Body of pancreas (tissue), 4 donors: Measurements from ENCODE around the gene ALDH1A2. TPM values are rescaled to one million over a fixed set of nuclear protein-coding genes. Genes with fewer than 3 reads are reported as not detected.
A peak's percentile ranks its signal among the peaks of the same experiment; 100 is the strongest.
"Not testable (repeated sequence)": the region's sequence is repeated elsewhere in the genome, so short reads cannot be mapped to it uniquely, and the experiment has no call there.

Source experiments
- ATAC-seq: fragments of 150-250 bp; one replicate; pipeline ENCODE4 v1.9.1; 2016
- DNase-seq, 4 donors: peaks; one replicate each; pipeline ENCODE4 v3.0.0-alpha.2; 2019
- H3K27ac ChIP-seq, 4 donors: fragments of 200-600 bp; sonication (generic); 1 replicate in 3 of 4; 2 replicates in 1 of 4; pipeline versions ENCODE4 v1.5.1 to v1.6.1; 2016 to 2019; ENCODE audit warnings: mild to moderate bottlenecking in 1 of 4, mixed read lengths in 1 of 4, moderate library complexity in 1 of 4
- H3K27me3 ChIP-seq, 2 donors: fragments of 200-600 bp; sonication (generic); one replicate each; pipeline ENCODE4 v1.6.0; 2016; ENCODE audit warnings: mild to moderate bottlenecking in 1 of 2
- H3K36me3 ChIP-seq, 2 donors: fragments of 200-600 bp; sonication (generic); replicated peaks in 1 of 2; 2 replicates each; pipeline ENCODE4 v1.5.1; 2016; ENCODE audit warnings: low read depth in 2 of 2; ENCODE audit not compliant: insufficient read depth in 1 of 2
- H3K4me1 ChIP-seq: fragments of 200-600 bp; sonication (generic); one replicate; pipeline ENCODE4 v1.6.0; 2016
- H3K4me3 ChIP-seq, 2 donors: fragments of 200-600 bp; sonication (generic); 1 replicate in 1 of 2; 2 replicates in 1 of 2; pipeline ENCODE4 v1.5.1; 2016 to 2019
- H3K9me3 ChIP-seq, 3 donors: fragments of 200-600 bp; sonication (generic); 1 replicate in 2 of 3; 2 replicates in 1 of 3; pipeline ENCODE4 v1.5.1; 2016
- CTCF ChIP-seq, 7 experiments: fragments of 450-650 bp in 4 of 7; fragments of 200-600 bp in 3 of 7; sonication (generic) in 3 of 7; IDR thresholded peaks; one replicate each; pipeline ENCODE4 v1.5.1; 2016 to 2019; ENCODE audit warnings: antibody characterized with exemption in 7 of 7
- POLR2A ChIP-seq, 3 donors: fragments of 450-650 bp; IDR thresholded peaks; one replicate each; pipeline ENCODE4 v1.6.1; 2016; ENCODE audit warnings: antibody characterized with exemption in 3 of 3, mild to moderate bottlenecking in 2 of 3
- WGBS, 2 donors: methylation state at CpG; one replicate each; pipeline ENCODE4 v1.1.5; 2017; 5-methylcytosine and 5-hydroxymethylcytosine counted together
- intact Hi-C: fragments of 100-400 bp; cut with DNase I; formaldehyde crosslinking; loops from one replicate; pipeline ENCODE4 v1.15.1; 2023
- total RNA-seq, 2 donors: library from RNA; depleted of rRNA; stranded (reverse); fragments of >200 nt; gene quantifications; one replicate each; pipeline ENCODE4 v1.1.0, GENCODE V29; 2016

ALDH1A2 gene
- total RNA-seq, 2 donors from 2014 or later, result 1.6 to 2.1 TPM

GRCh38 chr15:58081456-58081855, 15.9 kb upstream of the ALDH1A2 start:
- Histone ChIP-seq H3K27me3 (no peaks in the 10 kb centered on the region), H3K27ac (no peak overlapping the region), H3K4me1 (no peaks in the 10 kb centered on the region), H3K36me3 (no peaks in the 10 kb centered on the region), H3K4me3 (no peak overlapping the region), H3K9me3 (no peaks in the 10 kb centered on the region)
- ATAC-seq (no peak), DNase-seq (no peak)
- intact Hi-C loops, result no loop called here
- WGBS, 2 donors, result 60 to 73% methylated on average over 1 of the region's 1 CpG
- no peak for TF ChIP-seq POLR2A (IDR thresholded peaks at IDR 0.05)
- no peak for TF ChIP-seq CTCF (IDR thresholded peaks at IDR 0.05)

- intact Hi-C loops, ATAC-seq, H3K4me1 ChIP-seq, DNase-seq, H3K27ac ChIP-seq, H3K4me3 ChIP-seq, H3K9me3 ChIP-seq, H3K27me3 ChIP-seq, H3K36me3 ChIP-seq: not testable (repeated sequence)
- 90 to 93% methylated on average over 5 of the region's 5 CpGs for WGBS, 2 donors
These were observed 15.4 kb upstream of the ALDH1A2 start for GRCh38 chr15:58080959-58081358.

DNA sequence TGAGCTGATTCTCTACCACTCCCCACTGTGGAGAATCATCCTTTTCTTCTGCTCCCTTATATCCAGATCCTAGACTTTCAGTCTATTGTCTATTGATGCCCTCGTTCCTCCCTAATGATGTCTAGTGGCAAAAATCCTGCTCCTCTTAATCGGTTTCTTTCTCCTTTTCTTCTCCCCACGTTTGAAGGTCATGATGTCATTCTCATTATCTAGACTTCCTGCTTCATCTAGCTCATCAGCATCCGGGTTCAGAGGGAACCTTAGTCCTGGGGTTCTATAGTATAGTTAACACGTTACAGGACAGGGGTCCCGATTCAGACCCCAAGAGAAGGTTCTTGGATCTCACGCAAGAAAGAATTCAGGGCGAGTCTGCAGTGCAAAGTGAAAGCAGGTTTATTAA, 14.9 kb upstream of the ALDH1A2 start:
- no peak for ATAC-seq

DNA sequence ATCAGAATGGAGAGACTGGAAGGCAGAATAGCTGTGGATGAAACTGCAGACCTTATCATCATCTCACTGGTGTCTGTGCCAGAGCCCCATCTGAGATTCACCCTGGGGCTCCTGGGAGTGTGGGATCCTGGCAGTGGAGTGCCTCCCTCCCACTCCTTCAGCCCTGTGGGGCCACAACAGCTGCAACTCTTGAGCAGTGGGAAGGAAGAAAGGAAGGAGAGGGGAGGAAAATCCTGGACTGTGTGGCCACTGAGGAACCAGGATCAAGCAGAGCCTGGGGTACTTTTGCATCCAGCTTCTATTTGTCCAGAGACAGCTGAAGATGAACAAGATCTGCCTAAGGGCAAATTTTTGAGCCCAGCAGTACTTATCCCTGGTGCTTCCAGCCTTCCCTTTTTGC, 13.1 kb upstream of the ALDH1A2 start:
- ATAC-seq (no peak), DNase-seq (no peak)
- no peaks in the 10 kb centered on the region for H3K36me3 ChIP-seq
- no peaks in the 10 kb centered on the region for H3K9me3 ChIP-seq
- no peak overlapping the region for H3K4me3 ChIP-seq
- intact Hi-C loops, result loop anchor here (10.0 kb wide), 1 partner anchor 214 kb away; no protein-coding TSS in a partner anchor
- no peaks in the 10 kb centered on the region for H3K4me1 ChIP-seq
- H3K27me3 ChIP-seq, result no peaks in the 10 kb centered on the region
- H3K27ac ChIP-seq, result no peak overlapping the region
- TF ChIP-seq CTCF (IDR thresholded peaks at IDR 0.05) (no peak), POLR2A (IDR thresholded peaks at IDR 0.05) (no peak)

More for the DNA sequence above, 14.9 kb upstream of the ALDH1A2 start:
- TF ChIP-seq POLR2A (IDR thresholded peaks at IDR 0.05) (no peak), CTCF (IDR thresholded peaks at IDR 0.05) (no peak)
- Histone ChIP-seq H3K4me3 (no peak overlapping the region), H3K27ac (no peak overlapping the region), H3K36me3 (no peaks in the 10 kb centered on the region), H3K9me3 (no peaks in the 10 kb centered on the region), H3K27me3 (no peaks in the 10 kb centered on the region), H3K4me1 (no peaks in the 10 kb centered on the region)
- no peak for DNase-seq
- 53 to 62% methylated on average over 8 of the region's 8 CpGs for WGBS, 2 donors
- intact Hi-C loops, result no loop called here

- Histone ChIP-seq H3K36me3 (no peaks in the 10 kb centered on the region), H3K9me3 (no peaks in the 10 kb centered on the region), H3K4me3 (no peak overlapping the region), H3K27me3 (no peaks in the 10 kb centered on the region), H3K27ac (no peak overlapping the region), H3K4me1 (no peaks in the 10 kb centered on the region)
- intact Hi-C loops, result loop anchor here (10.0 kb wide), 1 partner anchor 213 kb away; no protein-coding TSS in a partner anchor
- ATAC-seq (no peak), DNase-seq (peak in 2 of 4 donors; percentile 5 to 6)
- TF ChIP-seq POLR2A (IDR thresholded peaks at IDR 0.05), result no peak
- TF ChIP-seq CTCF (IDR thresholded peaks at IDR 0.05), result peak in 5 of 7 experiments; percentile 11 to 50 (median 35)
- 3 to 12% methylated on average over 1 of the region's 1 CpG for WGBS, 2 donors
These were observed 11.9 kb upstream of the ALDH1A2 start for GRCh38 chr15:58077427-58077826.
